GM23248 (cell line): ENCODE data around the gene ADRM1. TPM values are rescaled to one million over a fixed set of nuclear protein-coding genes. Genes with fewer than 3 reads are reported as not detected.

ENCODE experiments used
- DNase-seq: peaks from one replicate; pipeline ENCODE4 v3.0.0-alpha.2; 2015
- H2AFZ ChIP-seq: fragments of 200-600 bp; sonication (generic); 2 replicates; pipeline ENCODE4 v1.6.1; 2016; ENCODE audit warnings: antibody characterized with exemption
- H3F3A ChIP-seq: fragments of 200-600 bp; sonication (generic); 2 replicates; pipeline ENCODE4 v1.6.1; 2016; ENCODE audit warnings: mild to moderate bottlenecking, antibody characterized with exemption, mixed run types; ENCODE audit not compliant: insufficient read depth
- H3K27ac ChIP-seq: fragments of 200-600 bp; sonication (generic); 2 replicates; pipeline ENCODE4 v1.5.1; 2016; ENCODE audit warnings: mild to moderate bottlenecking
- H3K27me3 ChIP-seq: fragments of 200-600 bp; sonication (generic); replicated peaks from 2 replicates; pipeline ENCODE4 v1.6.1; 2016; ENCODE audit warnings: mild to moderate bottlenecking; ENCODE audit not compliant: insufficient read depth
- H3K36me3 ChIP-seq: fragments of 200-600 bp; sonication (generic); 2 replicates; pipeline ENCODE4 v1.6.1; 2016; ENCODE audit warnings: low read depth, mild to moderate bottlenecking
- H3K4me1 ChIP-seq: fragments of 200-600 bp; sonication (generic); 2 replicates; pipeline ENCODE4 v1.6.1; 2016; ENCODE audit warnings: mild to moderate bottlenecking; ENCODE audit not compliant: insufficient read depth
- H3K4me2 ChIP-seq: fragments of 200-600 bp; sonication (generic); one replicate; pipeline ENCODE4 v1.6.1; 2016; ENCODE audit warnings: mild to moderate bottlenecking; ENCODE audit not compliant: unreplicated experiment
- H3K4me3 ChIP-seq: fragments of 200-600 bp; sonication (generic); 2 replicates; pipeline ENCODE4 v1.5.1; 2016; ENCODE audit warnings: mild to moderate bottlenecking
- H3K79me2 ChIP-seq: fragments of 200-600 bp; sonication (generic); 2 replicates; pipeline ENCODE4 v1.6.1; 2016; ENCODE audit warnings: mild to moderate bottlenecking; ENCODE audit not compliant: insufficient read depth
- H3K9ac ChIP-seq: fragments of 200-600 bp; sonication (generic); 2 replicates; pipeline ENCODE4 v1.6.1; 2016; ENCODE audit warnings: mild to moderate bottlenecking
- H3K9me2 ChIP-seq: fragments of 200-600 bp; sonication (generic); 2 replicates; pipeline ENCODE4 v1.6.1; 2016; ENCODE audit warnings: mixed run types, mild to moderate bottlenecking, moderate library complexity; ENCODE audit not compliant: insufficient read depth
- H3K9me3 ChIP-seq: fragments of 200-600 bp; sonication (generic); one replicate; pipeline ENCODE4 v1.6.1; 2017; ENCODE audit warnings: low read depth
- H4K20me1 ChIP-seq: fragments of 200-600 bp; sonication (generic); 2 replicates; pipeline ENCODE4 v1.6.0; 2016; ENCODE audit not compliant: insufficient read depth
- EZH2 ChIP-seq: fragments of 200-600 bp; sonication (generic); IDR thresholded peaks from 2 replicates; pipeline ENCODE4 v1.6.1; 2018; ENCODE audit warnings: antibody characterized with exemption, mild to moderate bottlenecking; ENCODE audit not compliant: insufficient read depth, poor library complexity, severe bottlenecking
- EZH2phosphoT487 ChIP-seq: fragments of 200-600 bp; sonication (generic); IDR thresholded peaks from 2 replicates; pipeline ENCODE4 v1.6.1; 2018; ENCODE audit warnings: antibody characterized with exemption, moderate library complexity, mild to moderate bottlenecking, low read depth; ENCODE audit not compliant: insufficient read depth
- WGBS, 2 experiments: methylation state at CpG; one replicate each; pipeline ENCODE4 v1.1.6; 2015 to 2017; ENCODE audit warnings: low lambda C conversion rate in 2 of 2, low coverage in 1 of 2; ENCODE audit errors: missing lambda C conversion rate in 2 of 2; 5-methylcytosine and 5-hydroxymethylcytosine counted together
- in situ Hi-C: fragments of 300-500 bp; cut with MboI; formaldehyde crosslinking; loops from 2 replicates; pipeline ENCODE4 v1.15.0; 2020
- polyA plus RNA-seq: library from polyadenylated mRNA; unstranded; fragments of >200 nt; fragmentation: Nextera tagmentation; extraction: Ambion mirVana; gene quantifications from 2 replicates; pipeline ENCODE4 v1.2.1, GENCODE V29; 2016
- total RNA-seq: library from RNA; depleted of rRNA; stranded (reverse); fragments of >200 nt; shearing (Covaris generic); gene quantifications from 2 replicates; pipeline ENCODE4 v1.2.3, GENCODE V29; 2014

Gene ADRM1
- total and polyA plus RNA-seq, 2 experiments from 2014 or later = 138 to 162 TPM

DNA sequence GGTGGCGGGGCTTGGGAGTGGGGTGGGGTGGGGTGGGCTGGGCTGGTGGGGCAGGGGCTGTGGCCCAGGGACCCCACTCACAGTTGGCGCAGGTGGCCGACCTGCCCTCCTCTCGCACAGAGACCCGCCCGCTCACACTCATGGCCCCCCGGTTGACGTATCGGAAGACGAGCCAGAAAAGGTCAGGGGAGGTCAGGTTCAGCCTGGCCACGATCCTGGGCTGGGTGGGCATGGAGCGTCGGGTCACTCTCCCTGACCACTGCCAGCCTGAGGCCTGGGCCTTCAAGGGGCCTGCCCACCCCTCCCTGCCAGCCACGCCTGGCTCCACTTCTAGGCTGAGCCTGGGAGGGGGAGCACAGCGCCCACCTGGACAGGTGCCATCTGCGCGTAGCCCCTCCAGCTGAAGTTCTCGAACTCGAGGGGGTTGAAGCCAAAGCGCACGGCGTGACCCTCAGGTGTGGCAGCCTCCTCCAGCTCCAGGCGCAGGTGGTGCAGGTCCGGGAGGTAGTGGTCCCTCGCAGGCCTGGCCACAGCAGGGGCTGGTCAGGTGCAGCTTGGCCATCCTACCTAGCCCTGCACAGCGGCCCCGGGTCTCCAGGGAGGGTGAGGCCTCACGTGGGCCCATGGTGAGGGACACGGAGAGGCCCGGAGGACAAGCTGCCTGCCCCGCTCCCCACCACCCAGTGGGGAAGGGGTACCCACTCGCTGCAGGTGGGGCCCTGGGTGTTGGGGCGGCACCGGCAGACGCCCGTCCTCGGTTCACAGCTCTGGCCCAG, 31.2 kb downstream of the ADRM1 start:
- H3K4me3 ChIP-seq = no peak overlapping the region
- TF ChIP-seq EZH2phosphoT487 (no peak), EZH2 (no peak)
- H2AFZ ChIP-seq = no peak overlapping the region
- no peaks in the 10 kb centered on the region for H3K36me3 ChIP-seq
- H3K27ac ChIP-seq = no peak overlapping the region
- H3K4me2 ChIP-seq = no peak overlapping the region
- no peaks in the 10 kb centered on the region for H4K20me1 ChIP-seq
- 73 to 82% methylated on average over 23 to 37 of the region's 37 CpGs for WGBS, 2 experiments
- H3K27me3 ChIP-seq = no peaks in the 10 kb centered on the region
- H3K79me2 ChIP-seq = no peaks in the 10 kb centered on the region
- in situ Hi-C loops = no loop called here
- H3K9ac ChIP-seq = no peak overlapping the region
- DNase-seq = no peak
- no peaks in the 10 kb centered on the region for H3K9me3 ChIP-seq
- H3K9me2 ChIP-seq = no peaks in the 10 kb centered on the region
- H3F3A ChIP-seq = no peaks in the 10 kb centered on the region
- no peaks in the 10 kb centered on the region for H3K4me1 ChIP-seq

- Histone ChIP-seq H3K27ac (no peak overlapping the region), H4K20me1 (no peaks in the 10 kb centered on the region), H3K36me3 (no peaks in the 10 kb centered on the region), H3K4me1 (no peaks in the 10 kb centered on the region), H3K27me3 (no peaks in the 10 kb centered on the region), H3K9me3 (no peaks in the 10 kb centered on the region), H3K9me2 (no peaks in the 10 kb centered on the region), H2AFZ (no peak overlapping the region), H3K9ac (no peak overlapping the region), H3F3A (no peaks in the 10 kb centered on the region), H3K79me2 (no peaks in the 10 kb centered on the region), H3K4me3 (no peak overlapping the region), H3K4me2 (no peak overlapping the region)
- 74 to 85% methylated on average over 11 to 13 of the region's 13 CpGs for WGBS, 2 experiments
- in situ Hi-C loops = no loop called here
- no peak for DNase-seq
- TF ChIP-seq EZH2 (no peak), EZH2phosphoT487 (no peak)
These were observed 32.1 kb downstream of the ADRM1 start for GRCh38 chr20:62334881-62335280.

DNA sequence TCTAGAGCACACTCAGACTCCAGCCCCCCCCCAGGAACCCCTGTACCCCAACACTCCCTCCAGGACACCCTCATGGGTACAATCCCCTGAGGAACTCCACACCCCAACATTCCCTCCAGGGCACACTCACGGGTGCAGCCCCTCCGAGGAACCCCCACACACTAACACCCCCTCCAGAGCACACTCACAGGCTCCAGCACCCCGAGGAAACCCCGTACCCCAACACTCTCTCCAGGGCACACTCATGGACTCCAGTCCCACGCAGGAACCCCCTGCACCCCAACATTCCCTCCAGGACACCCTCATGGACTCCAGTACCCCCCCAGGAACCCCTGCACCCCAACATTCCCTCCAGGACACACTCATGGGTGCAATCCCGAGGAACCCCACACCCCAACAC, 32.7 kb downstream of the ADRM1 start:
- no peaks in the 10 kb centered on the region for H4K20me1 ChIP-seq
- no peak overlapping the region for H3K4me2 ChIP-seq
- H3K9ac ChIP-seq = no peak overlapping the region

GRCh38 chr20:62336329-62336728, 33.5 kb downstream of the ADRM1 start:
- DNase-seq = no peak
- H3F3A ChIP-seq = no peaks in the 10 kb centered on the region
- H3K36me3 ChIP-seq = no peaks in the 10 kb centered on the region
- H3K9me3 ChIP-seq = no peaks in the 10 kb centered on the region
- WGBS, 2 experiments = 65 to 66% methylated on average over 11 of the region's 11 CpGs
- in situ Hi-C loops = no loop called here
- no peak overlapping the region for H3K27ac ChIP-seq
- no peak for TF ChIP-seq EZH2
- TF ChIP-seq EZH2phosphoT487 = no peak
- H2AFZ ChIP-seq = no peak overlapping the region
- H3K9ac ChIP-seq = no peak overlapping the region
- no peaks in the 10 kb centered on the region for H3K9me2 ChIP-seq
- no peak overlapping the region for H3K4me2 ChIP-seq
- no peaks in the 10 kb centered on the region for H3K27me3 ChIP-seq
- no peaks in the 10 kb centered on the region for H3K79me2 ChIP-seq
- no peaks in the 10 kb centered on the region for H4K20me1 ChIP-seq
- no peak overlapping the region for H3K4me3 ChIP-seq
- no peaks in the 10 kb centered on the region for H3K4me1 ChIP-seq

More for the DNA sequence above, 32.7 kb downstream of the ADRM1 start:
- TF ChIP-seq EZH2phosphoT487 = no peak
- no peak for TF ChIP-seq EZH2
- H3K4me3 ChIP-seq = no peak overlapping the region
- H3F3A ChIP-seq = no peaks in the 10 kb centered on the region
- no peaks in the 10 kb centered on the region for H3K79me2 ChIP-seq
- H3K36me3 ChIP-seq = no peaks in the 10 kb centered on the region
- whole genome bisulfite sequencing, 2 experiments = 83 to 85% methylated on average over 4 to 6 of the region's 6 CpGs
- no peaks in the 10 kb centered on the region for H3K4me1 ChIP-seq
- in situ Hi-C loops = no loop called here
- H3K9me3 ChIP-seq = no peaks in the 10 kb centered on the region
- no peak overlapping the region for H2AFZ ChIP-seq
- DNase-seq = no peak
- H3K9me2 ChIP-seq = no peaks in the 10 kb centered on the region
- no peaks in the 10 kb centered on the region for H3K27me3 ChIP-seq
- no peak overlapping the region for H3K27ac ChIP-seq
